Measurements from ENCODE around the gene OR7D2. TPM values are rescaled to one million over a fixed set of nuclear protein-coding genes. Genes with fewer than 3 reads are reported as not detected.

Gene OR7D2
- total RNA-seq, 1 donor from 2014 or later, result not detected

DNA sequence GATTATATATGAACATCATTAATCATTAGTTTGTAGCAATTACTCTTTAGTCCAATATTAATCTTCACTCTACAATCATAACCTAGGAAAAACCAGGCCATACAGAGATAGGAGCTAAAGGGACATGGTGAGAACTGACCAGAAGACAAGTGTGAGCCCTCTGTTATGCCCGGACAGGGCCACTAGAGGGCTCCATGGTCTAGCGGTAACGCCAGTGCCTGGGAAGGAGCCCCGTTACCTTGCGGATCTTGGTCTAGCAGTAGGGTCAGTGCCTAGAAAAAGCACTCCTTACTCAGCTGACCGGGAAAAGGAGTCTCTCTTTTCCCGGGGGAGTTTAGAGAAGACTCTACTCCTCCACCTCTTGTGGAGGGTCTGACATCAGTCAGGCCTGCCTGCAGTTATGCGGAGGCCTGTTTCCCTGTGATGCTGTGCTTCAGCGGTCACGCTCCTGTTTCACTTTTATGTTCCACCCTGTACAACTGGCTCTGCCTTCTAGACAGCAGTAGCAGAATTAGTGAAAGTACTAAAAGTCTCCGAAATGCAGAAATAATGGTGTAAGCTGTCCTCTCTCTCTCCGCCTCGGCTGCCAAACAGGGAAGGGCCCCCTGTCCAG, 26.8 kb downstream of the OR7D2 start:
- peak; percentile 75 for DNase-seq (ENCODE audit: low spot score)

DNA sequence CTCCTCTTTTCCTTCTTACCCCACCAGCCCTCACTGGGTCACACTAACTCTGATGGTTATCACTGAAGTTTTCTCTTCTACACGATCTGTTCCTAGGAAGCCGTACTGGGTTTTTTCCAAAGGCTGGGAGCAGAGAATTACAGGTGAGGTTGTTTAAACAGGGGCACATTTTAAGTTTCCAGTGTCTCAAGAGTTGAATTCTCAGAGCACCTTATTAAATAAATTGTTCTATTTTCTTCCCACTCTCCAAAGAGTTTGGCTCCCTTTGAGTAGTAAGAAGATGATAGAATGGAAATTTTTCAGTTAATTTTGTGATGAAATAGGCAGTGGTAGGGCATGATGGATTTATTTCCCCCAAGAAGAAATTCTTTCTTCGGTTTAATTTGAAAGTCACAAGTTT, 40.7 kb downstream of the OR7D2 start, which contains the start of gene OR7D4:
Gene OR7D4 (minus strand): TSS at position 101 of the 400 bp plus-strand sequence. CDS start 4,752 bp downstream, outside the sequence.
- no peak for DNase-seq (ENCODE audit: low spot score)

Other genes starting within 250 kb of the OR7D2 start
- 0.03 TPM for gene MUC16, start 168.6 kb upstream of the OR7D2 start, total RNA-seq
- gene OR1M1, start 91.9 kb upstream of the OR7D2 start, total RNA-seq, result not detected
- gene OR7G2, start 71.5 kb upstream of the OR7D2 start, total RNA-seq, result not detected
- not detected for gene OR7G1, start 63.2 kb upstream of the OR7D2 start, total RNA-seq
- not detected for gene OR7G3, start 52.0 kb upstream of the OR7D2 start, total RNA-seq
- 32.9 TPM for gene ZNF317, start 38.6 kb upstream of the OR7D2 start, total RNA-seq
- not detected for gene OR7D4, start 40.6 kb downstream of the OR7D2 start, total RNA-seq
- gene OR7E24, start 72.0 kb downstream of the OR7D2 start, total RNA-seq, result not detected
- gene ZNF699, start 130.9 kb downstream of the OR7D2 start, total RNA-seq, result 6.3 TPM
- 19.9 TPM for gene ZNF559, start 145.2 kb downstream of the OR7D2 start, total RNA-seq
- 3.4 TPM for gene ZNF177, start 184.0 kb downstream of the OR7D2 start, total RNA-seq

Measured in mucosa of gallbladder (tissue), 1 donor.